HepG2 (cell line): ENCODE measurements around the gene NOTUM. TPM values are rescaled to one million over a fixed set of nuclear protein-coding genes. Genes with fewer than 3 reads are reported as not detected.

Experiments used
- AKNA ChIP-seq: sonication (generic); formaldehyde crosslinking; IDR thresholded peaks from 2 replicates; pipeline ENCODE4 v1.4.0; 2020; ENCODE audit warnings: missing genetic modification reagents, borderline replicate concordance
- CENPX ChIP-seq: sonication (generic); formaldehyde crosslinking; IDR thresholded peaks from 2 replicates; pipeline ENCODE4 v1.9.0; 2021; ENCODE audit warnings: mild to moderate bottlenecking, missing genetic modification reagents, moderate library complexity
- CREB3 ChIP-seq: sonication (generic); formaldehyde crosslinking; IDR thresholded peaks from 2 replicates; pipeline ENCODE4 v1.5.0; 2020; ENCODE audit warnings: missing genetic modification reagents
- CSRNP2 ChIP-seq: sonication (generic); formaldehyde crosslinking; conservative IDR thresholded peaks from 2 replicates; pipeline ENCODE4 v1.8.0; 2022; ENCODE audit warnings: low read depth, missing genetic modification reagents
- DNMT3B ChIP-seq: conservative IDR thresholded peaks from 2 replicates; pipeline ENCODE4 v1.6.1; 2016; ENCODE audit warnings: missing biosample characterization, control low read depth
- JUNB ChIP-seq: sonication (generic); formaldehyde crosslinking; IDR thresholded peaks from 2 replicates; pipeline ENCODE4 v1.8.0; 2022; ENCODE audit warnings: missing genetic modification reagents, mild to moderate bottlenecking, borderline replicate concordance
- MBD4 ChIP-seq: IDR thresholded peaks from 2 replicates; pipeline ENCODE4 v1.6.1; 2012; ENCODE audit warnings: low read length, inconsistent platforms, borderline replicate concordance
- MEIS1 ChIP-seq: sonication (generic); formaldehyde crosslinking; IDR thresholded peaks from 2 replicates; pipeline ENCODE4 v1.9.0; 2021; ENCODE audit warnings: mild to moderate bottlenecking, missing genetic modification reagents, moderate library complexity, borderline replicate concordance
- NR1H2 ChIP-seq: sonication (generic); formaldehyde crosslinking; IDR thresholded peaks from 2 replicates; pipeline ENCODE4 v1.8.1; 2022; ENCODE audit warnings: low read depth, missing genetic modification reagents, borderline replicate concordance
- PITX1 ChIP-seq: sonication (generic); formaldehyde crosslinking; IDR thresholded peaks from 2 replicates; pipeline ENCODE4 v1.5.1; 2020; ENCODE audit warnings: mild to moderate bottlenecking, missing genetic modification reagents
- RBM39 ChIP-seq: fragments of 200-400 bp; formaldehyde crosslinking; IDR thresholded peaks from one replicate; pipeline ENCODE4 v1.6.1; 2018; ENCODE audit warnings: antibody characterized with exemption, mild to moderate bottlenecking, low read depth, low read length; ENCODE audit not compliant: poor library complexity, severe bottlenecking
- RFXANK ChIP-seq: IDR thresholded peaks from 2 replicates; pipeline ENCODE4 v1.6.1; 2016
- SMC3 ChIP-seq: IDR thresholded peaks from 2 replicates; pipeline ENCODE4 v1.6.1; 2011; ENCODE audit warnings: low read length, improper control_type of control experiment
- ZNF747 ChIP-seq: sonication (generic); formaldehyde crosslinking; IDR thresholded peaks from 2 replicates; pipeline ENCODE4 v1.8.1; 2023; ENCODE audit warnings: missing genetic modification reagents, mild to moderate bottlenecking, borderline replicate concordance
- ZNF781 ChIP-seq: sonication (generic); formaldehyde crosslinking; IDR thresholded peaks from 2 replicates; pipeline ENCODE4 v1.5.1; 2020; ENCODE audit warnings: borderline replicate concordance, mild to moderate bottlenecking, missing genetic modification reagents; ENCODE audit errors: not compliant biosample characterization
- ZUFSP ChIP-seq: sonication (generic); formaldehyde crosslinking; IDR thresholded peaks from 2 replicates; pipeline ENCODE4 v1.9.0; 2021; ENCODE audit warnings: missing genetic modification reagents, mild to moderate bottlenecking, borderline replicate concordance
- polyA plus RNA-seq, 8 experiments: library from polyadenylated mRNA; depleted of rRNA in 3 of 8; stranded (reverse) in 7 of 8; unstranded in 1 of 8; fragments of >200 nt; fragmentation: Illumina TruSeq in 4 of 8; extraction: Trizol in 4 of 8; gene quantifications; 2 replicates each; pipeline versions ENCODE4 v1.2.1 to v1.2.3, GENCODE V29; 2011 to 2016; ENCODE audit warnings: low read depth in 4 of 8, missing spikeins in 1 of 8, mixed read lengths in 1 of 8; ENCODE audit not compliant: insufficient read depth in 1 of 8
- total RNA-seq, 5 experiments: library from RNA; depleted of rRNA; stranded (reverse); fragments of >200 nt; fragmentation: Illumina TruSeq; extraction: Trizol; gene quantifications; 2 replicates each; pipeline ENCODE4 v1.2.3, GENCODE V29; 2016; ENCODE audit warnings: low read depth in 1 of 5

The NOTUM gene
- total and polyA plus RNA-seq, 2 of the 13 experiments (the other 11 are each of a cell fraction or from before 2014, with no cell fraction given), result 150 to 160 TPM

GRCh38 chr17:81994593-81995462 is 33.8 kb upstream of the NOTUM start (continued):
- no peak for TF ChIP-seq AKNA (CRISPR knock-in tag)
- TF ChIP-seq CENPX (CRISPR knock-in tag), result no peak
- no peak for TF ChIP-seq MBD4
- peak; percentile 52 for TF ChIP-seq CREB3 (CRISPR knock-in tag)
- no peak for TF ChIP-seq ZUFSP
- peak; percentile 5; the same call in 1 of the 2 replicates for TF ChIP-seq MEIS1 (CRISPR knock-in tag)
- TF ChIP-seq PITX1, result peak; percentile 88
- TF ChIP-seq JUNB (CRISPR knock-in tag), result no peak
- TF ChIP-seq RFXANK (CRISPR knock-in tag), result 0 out of 2 replicates have a peak, but pooled peaks have one; percentile 2
- TF ChIP-seq RBM39, result no peak
- TF ChIP-seq NR1H2 (CRISPR knock-in tag), result peak; percentile 75; the same call in 1 of the 2 replicates
- no peak; the same call in 1 of the 2 replicates for TF ChIP-seq ZNF747
- no peak for TF ChIP-seq DNMT3B
- no peak for TF ChIP-seq ZNF781 (CRISPR knock-in tag)
- no peak for TF ChIP-seq CSRNP2 (CRISPR knock-in tag)
- TF ChIP-seq SMC3, result peak; percentile 22; the same call in 1 of the 2 replicates
